Neural cell (in vitro differentiated cells): ENCODE data around the gene MAGEF1. TPM values are rescaled to one million over a fixed set of nuclear protein-coding genes. Genes with fewer than 3 reads are reported as not detected.

Experiments used
- H2AFZ ChIP-seq: fragments of 200-600, 300-800 bp; sonication (generic), shearing (Covaris generic); 2 replicates; pipeline ENCODE4 v1.6.0; 2014; ENCODE audit warnings: low read depth, mild to moderate bottlenecking, antibody characterized with exemption, low read length, moderate library complexity
- H3F3A ChIP-seq: fragments of 200-600 bp; shearing (Covaris generic); 2 replicates; pipeline ENCODE4 v1.6.1; 2016; ENCODE audit warnings: mild to moderate bottlenecking, moderate library complexity, mixed read lengths, antibody characterized with exemption, low read length; ENCODE audit not compliant: insufficient read depth, poor library complexity, severe bottlenecking
- H3K27ac ChIP-seq: fragments of 200-600, 300-800 bp; sonication (generic), shearing (Covaris generic); 2 replicates; pipeline ENCODE4 v1.5.1; 2014; ENCODE audit warnings: mild to moderate bottlenecking, low read length, moderate library complexity
- H3K27me3 ChIP-seq: fragments of 300-800, 200-600 bp; sonication (generic), shearing (Covaris generic); 2 replicates; pipeline ENCODE4 v1.6.0; 2014; ENCODE audit warnings: mild to moderate bottlenecking, low read depth, low read length, moderate library complexity; ENCODE audit not compliant: insufficient read depth
- H3K36me3 ChIP-seq: fragments of 300-800, 200-600 bp; sonication (generic), shearing (Covaris generic); 2 replicates; pipeline ENCODE4 v1.5.1; 2014; ENCODE audit warnings: mild to moderate bottlenecking, antibody characterized with exemption, low read length, moderate library complexity; ENCODE audit not compliant: insufficient read depth
- H3K4me2 ChIP-seq: fragments of 300-800, 200-600 bp; sonication (generic), shearing (Covaris generic); 2 replicates; pipeline ENCODE4 v1.6.0; 2014; ENCODE audit warnings: mild to moderate bottlenecking, low read length
- H3K4me3 ChIP-seq: fragments of 300-800, 200-600 bp; sonication (generic), shearing (Covaris generic); 2 replicates; pipeline ENCODE4 v1.5.1; 2014; ENCODE audit warnings: mild to moderate bottlenecking, low read length, moderate library complexity
- H3K79me2 ChIP-seq: fragments of 200-600 bp; shearing (Covaris generic); replicated peaks from 2 replicates; pipeline ENCODE4 v1.6.0; 2014; ENCODE audit warnings: mild to moderate bottlenecking, low read length, moderate library complexity; ENCODE audit not compliant: insufficient read depth
- H3K9ac ChIP-seq: fragments of 300-800, 200-600 bp; sonication (generic), shearing (Covaris generic); 2 replicates; pipeline ENCODE4 v1.6.1; 2016; ENCODE audit warnings: mild to moderate bottlenecking, low read length, mixed read lengths
- H3K9me2 ChIP-seq: fragments of 200-600 bp; shearing (Covaris generic); 2 replicates; pipeline ENCODE4 v1.6.1; 2016; ENCODE audit warnings: mild to moderate bottlenecking, low read length, mixed read lengths; ENCODE audit not compliant: insufficient read depth
- H3K9me3 ChIP-seq: fragments of 200-600, 300-800 bp; sonication (generic), shearing (Covaris generic); 2 replicates; pipeline ENCODE4 v1.6.1; 2016; ENCODE audit warnings: mild to moderate bottlenecking, mixed run types, low read length, moderate library complexity, mixed read lengths
- H4K20me1 ChIP-seq: fragments of 200-600 bp; shearing (Covaris generic); 2 replicates; pipeline ENCODE4 v1.6.1; 2016; ENCODE audit warnings: mild to moderate bottlenecking, mixed run types; ENCODE audit not compliant: insufficient read depth
- EP300 ChIP-seq: fragments of 450-650 bp; conservative IDR thresholded peaks from 2 replicates; pipeline ENCODE4 v1.6.1; 2014; ENCODE audit warnings: antibody characterized with exemption, mild to moderate bottlenecking, moderate library complexity; ENCODE audit not compliant: poor library complexity, severe bottlenecking
- EZH2 ChIP-seq: fragments of 200-600, 300-800 bp; shearing (Covaris generic), sonication (generic); IDR thresholded peaks from 2 replicates; pipeline ENCODE4 v1.6.1; 2014; ENCODE audit warnings: antibody characterized with exemption, low read length, borderline replicate concordance, mild to moderate bottlenecking; ENCODE audit not compliant: insufficient read depth, poor library complexity, severe bottlenecking
- MXI1 ChIP-seq: fragments of 450-650 bp; conservative IDR thresholded peaks from 2 replicates; pipeline ENCODE4 v1.6.1; 2014; ENCODE audit warnings: antibody characterized with exemption, mild to moderate bottlenecking; ENCODE audit not compliant: poor library complexity, severe bottlenecking
- POLR2AphosphoS5 ChIP-seq: IDR thresholded peaks from 2 replicates; pipeline ENCODE4 v1.6.1; 2012
- RAD21 ChIP-seq: fragments of 450-650 bp; conservative IDR thresholded peaks from 2 replicates; pipeline ENCODE4 v1.6.1; 2014; ENCODE audit warnings: antibody characterized with exemption, mild to moderate bottlenecking, moderate library complexity
- SMC3 ChIP-seq: fragments of 450-650 bp; conservative IDR thresholded peaks from 2 replicates; pipeline ENCODE4 v1.6.1; 2014; ENCODE audit warnings: antibody characterized with exemption, mild to moderate bottlenecking, moderate library complexity; ENCODE audit not compliant: poor library complexity
- TAF1 ChIP-seq: IDR thresholded peaks from 2 replicates; pipeline ENCODE4 v1.6.1; 2012; ENCODE audit warnings: low read depth
- polyA plus RNA-seq: library from polyadenylated mRNA; depleted of rRNA; stranded (reverse); fragments of >200 nt; gene quantifications from 2 replicates; pipeline ENCODE4 v1.2.3, GENCODE V29; 2014
- TF ChIP-seq, protein P1 (sequence below): IDR thresholded peaks from 2 replicates; pipeline ENCODE4 v1.6.1; 2012; ENCODE audit warnings: borderline replicate concordance
- TF ChIP-seq, protein P2 (sequence below): fragments of 450-650 bp; IDR thresholded peaks from 2 replicates; pipeline ENCODE4 v1.5.1; 2014; ENCODE audit warnings: antibody characterized with exemption, mild to moderate bottlenecking, moderate library complexity; ENCODE audit not compliant: poor library complexity, severe bottlenecking

Gene MAGEF1
- polyA plus RNA-seq, 1 donor from 2014 or later = 103 TPM

DNA sequence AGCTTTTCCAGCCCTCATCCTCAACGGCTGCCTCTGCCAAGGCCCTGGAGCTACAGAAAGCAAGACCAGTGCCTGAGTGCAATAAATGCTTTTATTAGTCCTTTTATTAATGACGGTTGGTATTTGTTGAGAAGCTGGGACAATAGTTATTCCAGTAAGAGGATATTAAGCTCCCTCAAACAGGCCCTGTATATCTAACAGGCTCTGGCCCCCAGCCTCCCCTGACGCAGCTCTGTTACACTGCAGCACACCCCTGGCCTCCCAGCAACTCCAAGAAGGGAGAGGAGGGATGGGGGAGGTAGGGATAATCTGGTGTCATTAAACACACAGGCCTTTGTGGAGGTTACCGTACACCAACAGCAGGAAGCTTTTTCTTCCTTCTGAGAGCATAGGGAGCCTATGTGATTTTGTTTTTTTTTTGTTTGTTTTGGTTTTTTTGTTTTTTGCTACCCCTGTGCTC is 30.8 kb upstream of the MAGEF1 start:
- Histone ChIP-seq H3K4me2 (no peak overlapping the region), H3K27ac (no peak overlapping the region), H3F3A (no peaks in the 10 kb centered on the region), H3K27me3 (no peaks in the 10 kb centered on the region), H3K36me3 (no peaks in the 10 kb centered on the region), H3K9ac (no peak overlapping the region), H3K9me2 (no peaks in the 10 kb centered on the region), H2AFZ (no peak overlapping the region), H3K4me3 (no peak overlapping the region), H3K79me2 (no peaks in the 10 kb centered on the region), H3K9me3 (no peaks in the 10 kb centered on the region), H4K20me1 (no peaks in the 10 kb centered on the region)
- no peak for TF ChIP-seq TAF1
- TF ChIP-seq POLR2AphosphoS5 = no peak
- TF ChIP-seq, protein P1, sequence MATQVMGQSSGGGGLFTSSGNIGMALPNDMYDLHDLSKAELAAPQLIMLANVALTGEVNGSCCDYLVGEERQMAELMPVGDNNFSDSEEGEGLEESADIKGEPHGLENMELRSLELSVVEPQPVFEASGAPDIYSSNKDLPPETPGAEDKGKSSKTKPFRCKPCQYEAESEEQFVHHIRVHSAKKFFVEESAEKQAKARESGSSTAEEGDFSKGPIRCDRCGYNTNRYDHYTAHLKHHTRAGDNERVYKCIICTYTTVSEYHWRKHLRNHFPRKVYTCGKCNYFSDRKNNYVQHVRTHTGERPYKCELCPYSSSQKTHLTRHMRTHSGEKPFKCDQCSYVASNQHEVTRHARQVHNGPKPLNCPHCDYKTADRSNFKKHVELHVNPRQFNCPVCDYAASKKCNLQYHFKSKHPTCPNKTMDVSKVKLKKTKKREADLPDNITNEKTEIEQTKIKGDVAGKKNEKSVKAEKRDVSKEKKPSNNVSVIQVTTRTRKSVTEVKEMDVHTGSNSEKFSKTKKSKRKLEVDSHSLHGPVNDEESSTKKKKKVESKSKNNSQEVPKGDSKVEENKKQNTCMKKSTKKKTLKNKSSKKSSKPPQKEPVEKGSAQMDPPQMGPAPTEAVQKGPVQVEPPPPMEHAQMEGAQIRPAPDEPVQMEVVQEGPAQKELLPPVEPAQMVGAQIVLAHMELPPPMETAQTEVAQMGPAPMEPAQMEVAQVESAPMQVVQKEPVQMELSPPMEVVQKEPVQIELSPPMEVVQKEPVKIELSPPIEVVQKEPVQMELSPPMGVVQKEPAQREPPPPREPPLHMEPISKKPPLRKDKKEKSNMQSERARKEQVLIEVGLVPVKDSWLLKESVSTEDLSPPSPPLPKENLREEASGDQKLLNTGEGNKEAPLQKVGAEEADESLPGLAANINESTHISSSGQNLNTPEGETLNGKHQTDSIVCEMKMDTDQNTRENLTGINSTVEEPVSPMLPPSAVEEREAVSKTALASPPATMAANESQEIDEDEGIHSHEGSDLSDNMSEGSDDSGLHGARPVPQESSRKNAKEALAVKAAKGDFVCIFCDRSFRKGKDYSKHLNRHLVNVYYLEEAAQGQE = no peak

DNA sequence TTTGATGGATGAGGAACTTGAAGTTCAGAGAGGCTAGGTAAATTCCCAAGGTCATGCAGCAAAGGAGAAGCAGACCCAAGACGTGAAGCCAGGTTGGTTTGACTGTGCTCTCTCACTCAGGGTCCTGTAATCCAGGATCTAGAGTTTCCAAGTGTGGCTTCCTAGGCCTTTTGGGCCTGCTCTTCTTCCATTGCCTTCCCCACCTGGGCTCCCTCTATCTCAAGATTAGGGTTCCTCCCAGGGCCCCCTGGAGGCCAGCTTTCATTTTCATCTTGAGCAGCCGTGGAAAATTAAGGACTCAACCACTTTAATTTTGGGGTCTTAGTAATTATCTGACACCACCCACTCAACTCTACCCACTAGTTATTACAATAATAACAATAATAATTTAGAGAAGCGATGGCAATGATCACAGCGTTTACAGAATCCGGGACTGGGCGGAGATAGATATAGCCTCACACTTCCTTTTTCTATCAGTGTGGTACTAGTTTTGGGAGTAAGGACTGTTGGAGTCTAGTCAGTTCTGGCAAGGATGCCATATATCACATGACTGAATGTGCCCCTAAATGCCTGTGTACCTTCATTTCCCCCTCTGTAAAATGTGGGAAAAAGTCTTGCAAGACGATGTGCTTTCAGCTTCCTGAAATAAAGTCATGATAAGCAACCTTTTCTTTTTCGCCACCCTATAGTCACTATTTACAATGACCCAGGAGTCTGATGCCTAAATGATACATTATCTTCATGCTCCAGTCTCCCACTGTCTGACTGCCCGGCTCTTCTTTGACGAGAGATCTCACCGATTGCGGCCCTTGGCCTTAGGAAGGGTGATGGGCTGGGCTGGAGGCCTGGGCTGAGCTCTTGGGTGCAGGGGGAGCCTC is 30.2 kb upstream of the MAGEF1 start:
- TF ChIP-seq MXI1 (no peak), TAF1 (no peak), SMC3 (no peak), POLR2AphosphoS5 (no peak), EP300 (no peak), EZH2 (no peak), RAD21 (no peak)
- TF ChIP-seq, protein P1 = no peak
- TF ChIP-seq, protein P2, sequence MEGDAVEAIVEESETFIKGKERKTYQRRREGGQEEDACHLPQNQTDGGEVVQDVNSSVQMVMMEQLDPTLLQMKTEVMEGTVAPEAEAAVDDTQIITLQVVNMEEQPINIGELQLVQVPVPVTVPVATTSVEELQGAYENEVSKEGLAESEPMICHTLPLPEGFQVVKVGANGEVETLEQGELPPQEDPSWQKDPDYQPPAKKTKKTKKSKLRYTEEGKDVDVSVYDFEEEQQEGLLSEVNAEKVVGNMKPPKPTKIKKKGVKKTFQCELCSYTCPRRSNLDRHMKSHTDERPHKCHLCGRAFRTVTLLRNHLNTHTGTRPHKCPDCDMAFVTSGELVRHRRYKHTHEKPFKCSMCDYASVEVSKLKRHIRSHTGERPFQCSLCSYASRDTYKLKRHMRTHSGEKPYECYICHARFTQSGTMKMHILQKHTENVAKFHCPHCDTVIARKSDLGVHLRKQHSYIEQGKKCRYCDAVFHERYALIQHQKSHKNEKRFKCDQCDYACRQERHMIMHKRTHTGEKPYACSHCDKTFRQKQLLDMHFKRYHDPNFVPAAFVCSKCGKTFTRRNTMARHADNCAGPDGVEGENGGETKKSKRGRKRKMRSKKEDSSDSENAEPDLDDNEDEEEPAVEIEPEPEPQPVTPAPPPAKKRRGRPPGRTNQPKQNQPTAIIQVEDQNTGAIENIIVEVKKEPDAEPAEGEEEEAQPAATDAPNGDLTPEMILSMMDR = no peak
- Histone ChIP-seq H3K4me2 (no peak overlapping the region), H3K9me2 (no peaks in the 10 kb centered on the region), H2AFZ (no peak overlapping the region), H3K9me3 (no peaks in the 10 kb centered on the region), H3K4me3 (no peak overlapping the region), H3K27ac (no peak overlapping the region), H3K9ac (no peak overlapping the region), H3K36me3 (no peaks in the 10 kb centered on the region), H3K79me2 (no peaks in the 10 kb centered on the region), H3F3A (no peaks in the 10 kb centered on the region), H4K20me1 (no peaks in the 10 kb centered on the region), H3K27me3 (no peaks in the 10 kb centered on the region)
